ENCODE measurements around the gene RP9.

RP9 gene

DNA sequence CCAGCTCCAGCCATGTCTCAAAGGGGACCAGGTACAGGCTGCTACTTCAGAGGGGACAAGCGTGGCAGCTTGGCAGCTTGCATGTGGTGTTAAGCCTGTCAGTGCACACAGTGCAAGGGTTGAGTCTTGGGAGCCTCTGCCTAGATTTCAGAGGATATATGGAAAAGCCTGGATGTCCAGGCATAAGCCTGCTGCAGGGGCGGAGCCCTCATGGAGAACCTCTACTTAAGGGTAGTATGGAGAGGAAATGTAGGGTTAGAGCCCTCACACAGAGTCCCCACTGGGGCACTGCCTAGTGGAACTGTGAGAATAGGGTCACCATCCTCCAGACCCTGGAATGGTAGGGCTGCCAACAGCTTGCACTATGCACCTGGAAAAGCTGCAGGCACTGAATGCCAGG lies 38.9 kb downstream of the RP9 start:
- Histone ChIP-seq H3K27ac (no peak overlapping the region), H3K4me3 (no peak overlapping the region)

DNA sequence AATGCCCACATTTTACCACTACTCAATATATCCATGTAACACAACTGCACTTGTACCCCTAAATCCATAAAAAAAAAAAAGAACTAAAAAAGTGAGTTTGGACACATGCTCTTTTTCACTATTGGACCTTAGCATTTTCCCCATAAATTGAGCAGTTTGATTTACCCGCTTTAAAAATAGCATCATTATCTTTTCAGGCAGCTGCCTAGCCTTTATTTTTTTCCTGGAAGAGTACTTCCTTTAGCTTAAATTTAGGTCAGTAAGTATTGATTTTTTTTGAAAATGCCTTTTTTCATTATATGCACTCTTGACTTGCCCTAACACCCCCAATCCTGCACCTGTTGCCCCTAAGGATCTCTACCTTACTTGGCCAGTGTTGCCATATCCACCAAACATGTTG lies 41.3 kb downstream of the RP9 start:
- Histone ChIP-seq H3K27ac (no peak overlapping the region), H3K4me3 (no peak overlapping the region)

GRCh38 chr7:33066771-33067170 lies 42.4 kb downstream of the RP9 start:
- H3K4me3 ChIP-seq: no peak overlapping the region

DNA sequence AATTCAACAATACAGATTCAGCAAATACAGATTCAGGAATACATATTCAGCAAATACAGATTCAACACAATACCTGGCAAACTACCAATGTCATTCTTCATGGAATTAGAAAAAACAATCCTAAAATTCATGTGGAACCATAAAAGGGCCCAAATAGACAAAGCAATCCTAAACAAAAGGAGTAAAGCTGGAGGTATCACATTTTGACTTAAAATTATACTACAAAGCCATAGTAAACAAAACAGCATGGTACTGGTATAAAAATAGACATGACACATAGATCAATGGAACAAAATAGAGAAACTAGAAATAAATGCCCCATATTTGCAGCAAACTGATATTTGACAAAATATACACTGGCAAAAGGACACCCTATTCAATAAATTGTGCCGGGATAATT lies 43.2 kb downstream of the RP9 start:
- Histone ChIP-seq H3K4me3 (no peak overlapping the region), H3K27ac (no peak overlapping the region)

More at GRCh38 chr7:33066771-33067170, 42.4 kb downstream of the RP9 start:
- H3K27ac ChIP-seq: no peak overlapping the region

- peak overlapping the region; percentile 60 to 98 (median 92) for H3K27ac ChIP-seq
- H3K4me3 ChIP-seq: peak overlapping the region; percentile 68 to 99 (median 91)
Observed at GRCh38 chr7:33062782-33063443, 46.3 kb downstream of the RP9 start.

GRCh38 chr7:33062023-33062781 lies 47.0 kb downstream of the RP9 start, which contains the start of gene NT5C3A:
TSS of gene NT5C3A (minus strand) at chr7:33062776. CDS start at chr7:33062705, 71 bp downstream.
- Histone ChIP-seq H3K27ac (peak within 1 kb of the TSS; percentile 60 to 98 (median 92)), H3K4me3 (peak within 1 kb of the TSS; percentile 68 to 99 (median 91))

- H3K4me3 ChIP-seq: peak overlapping the region; percentile 68 to 99 (median 91)
- H3K27ac ChIP-seq: peak overlapping the region in 8 of 21 experiments; percentile 92 to 98 (median 95)
Observed at GRCh38 chr7:33061282-33061937, 47.8 kb downstream of the RP9 start.

DNA sequence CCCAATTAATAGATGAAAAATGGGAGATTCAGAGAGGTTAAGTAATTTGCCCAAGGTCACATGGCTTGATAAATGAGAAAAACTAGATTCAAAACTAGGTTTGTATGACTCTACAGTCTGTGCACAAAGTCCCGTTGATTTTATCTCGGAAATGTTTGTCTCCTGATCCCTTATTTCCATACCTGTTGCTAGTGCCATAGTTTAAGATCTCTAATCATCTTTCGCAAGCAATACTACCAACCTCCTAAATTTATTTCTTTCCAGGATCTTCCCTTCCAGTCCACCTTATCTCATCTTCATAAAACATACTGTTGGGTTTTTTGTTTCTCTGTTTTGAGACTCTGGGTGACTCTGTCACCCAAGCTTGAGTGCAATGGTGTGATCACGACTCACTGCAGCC lies 49.6 kb downstream of the RP9 start:
- Histone ChIP-seq H3K27ac (no peak overlapping the region), H3K4me3 (no peak overlapping the region)

DNA sequence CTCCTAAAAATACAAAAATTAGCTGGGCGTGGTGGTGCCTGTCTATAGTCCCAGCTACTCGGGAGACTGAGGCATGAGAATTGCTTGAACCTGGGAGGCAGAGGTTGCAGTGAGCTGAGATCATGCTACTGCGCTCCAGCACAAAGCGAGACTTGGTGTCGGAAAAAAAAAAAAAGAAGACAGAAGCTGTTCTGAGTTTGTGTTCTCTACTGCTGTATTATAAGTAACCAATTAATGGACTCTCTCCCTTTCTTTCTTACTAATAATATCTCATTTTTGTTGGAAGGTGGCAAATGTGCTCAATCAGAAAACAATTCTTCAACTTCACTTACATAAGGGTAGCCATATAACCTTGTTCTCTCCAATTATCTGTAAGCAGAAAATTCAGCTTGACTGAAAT lies 54.0 kb downstream of the RP9 start:
- H3K4me3 ChIP-seq: no peak overlapping the region
- H3K27ac ChIP-seq: no peak overlapping the region

DNA sequence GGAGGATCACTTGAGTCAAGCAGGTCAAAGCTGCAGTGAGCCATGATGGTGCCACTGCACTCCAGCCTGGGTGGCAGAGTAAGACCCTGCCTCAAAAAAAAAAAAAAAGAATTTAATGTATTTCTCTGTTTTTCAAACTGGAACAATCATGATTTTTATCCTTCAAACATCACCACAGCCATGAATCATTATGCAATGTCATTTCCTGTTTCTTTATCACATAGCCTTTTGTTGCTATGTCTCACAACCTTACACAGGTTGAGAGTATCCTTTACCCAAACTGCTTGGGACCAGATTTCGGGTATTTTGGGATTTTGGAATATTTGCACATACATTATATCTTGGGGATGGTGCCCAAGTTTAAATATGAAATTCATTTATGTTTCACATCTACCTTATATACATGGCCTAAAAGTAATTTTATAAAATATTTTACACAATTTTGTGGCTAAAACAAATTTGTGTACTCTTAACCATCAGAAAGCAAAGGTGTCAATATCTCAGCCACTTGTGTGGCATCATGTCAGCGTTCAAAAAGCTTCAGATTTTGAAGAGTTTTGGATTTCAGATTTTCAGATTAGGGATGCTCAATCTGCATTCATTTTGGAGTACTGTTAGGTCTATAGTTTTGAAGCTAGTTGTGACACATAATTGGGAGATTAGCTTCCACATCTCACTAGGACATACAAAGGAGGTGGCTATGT lies 54.8 kb downstream of the RP9 start:
- Histone ChIP-seq H3K27ac (peak overlapping the region in 5 of 21 experiments; percentile 2 to 63 (median 19)), H3K4me3 (no peak overlapping the region)

GRCh38 chr7:33053721-33054120 lies 55.5 kb downstream of the RP9 start:
- Histone ChIP-seq H3K27ac (peak overlapping the region in 5 of 21 experiments; percentile 3 to 63 (median 19)), H3K4me3 (no peak overlapping the region)

DNA sequence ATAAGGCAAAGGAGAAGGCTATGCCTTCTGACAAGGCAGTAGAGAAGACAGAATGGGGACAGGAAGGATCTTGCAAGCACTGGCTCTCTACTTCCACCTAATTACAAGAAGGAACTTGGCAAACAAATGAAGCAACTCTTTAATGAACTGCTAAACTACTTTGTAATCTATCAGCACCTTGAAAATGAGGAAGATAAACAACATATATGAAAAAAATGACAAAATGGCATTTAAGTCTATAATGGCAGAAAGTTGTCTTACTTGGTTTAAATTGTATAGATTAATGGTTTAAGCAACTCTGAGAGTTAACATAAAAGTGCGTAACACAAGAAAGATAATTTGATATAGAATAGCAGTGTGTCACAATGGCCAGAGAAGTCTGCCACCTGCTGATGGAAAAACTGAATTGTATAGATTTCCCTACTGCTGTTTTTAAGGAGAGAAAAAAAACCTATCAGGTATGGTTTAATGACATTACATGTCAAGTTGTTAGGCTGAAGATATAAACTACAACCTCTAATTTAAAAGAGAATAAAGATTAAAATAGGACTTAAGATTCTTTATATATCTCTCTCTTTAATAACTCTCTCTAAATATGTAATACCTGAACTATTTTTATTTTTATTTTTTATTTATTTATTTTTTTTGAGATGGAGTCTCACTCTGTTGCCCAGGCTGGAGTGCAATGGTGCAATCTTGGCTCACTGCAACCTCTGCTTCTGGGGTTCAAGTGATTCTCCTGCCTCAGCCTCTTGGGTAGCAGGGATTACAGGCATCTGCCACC lies 58.5 kb downstream of the RP9 start:
- Histone ChIP-seq H3K4me3 (peak overlapping the region in 1 of 7 experiments; percentile 4), H3K27ac (peak overlapping the region in 16 of 21 experiments; percentile 9 to 81 (median 56))

DNA sequence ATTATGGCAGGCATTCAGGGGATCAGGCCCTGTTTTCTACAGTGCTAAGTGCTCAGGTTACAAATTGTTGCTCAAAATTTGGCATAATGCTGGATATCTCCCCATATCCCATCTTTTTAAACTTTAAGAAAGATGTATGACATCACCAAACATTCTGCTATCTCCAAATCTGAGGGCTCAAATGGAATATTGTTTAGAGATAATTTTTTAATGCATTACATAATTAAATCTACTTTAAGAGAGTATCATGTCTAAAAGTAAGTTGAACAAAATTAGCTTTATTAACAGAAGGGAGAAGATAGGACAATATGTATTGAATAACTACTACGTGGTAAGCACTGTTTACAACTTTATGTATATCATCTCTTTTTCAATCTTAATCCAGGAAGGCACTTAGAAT lies 60.5 kb downstream of the RP9 start:
- no peak overlapping the region for H3K27ac ChIP-seq
- no peak overlapping the region for H3K4me3 ChIP-seq

DNA sequence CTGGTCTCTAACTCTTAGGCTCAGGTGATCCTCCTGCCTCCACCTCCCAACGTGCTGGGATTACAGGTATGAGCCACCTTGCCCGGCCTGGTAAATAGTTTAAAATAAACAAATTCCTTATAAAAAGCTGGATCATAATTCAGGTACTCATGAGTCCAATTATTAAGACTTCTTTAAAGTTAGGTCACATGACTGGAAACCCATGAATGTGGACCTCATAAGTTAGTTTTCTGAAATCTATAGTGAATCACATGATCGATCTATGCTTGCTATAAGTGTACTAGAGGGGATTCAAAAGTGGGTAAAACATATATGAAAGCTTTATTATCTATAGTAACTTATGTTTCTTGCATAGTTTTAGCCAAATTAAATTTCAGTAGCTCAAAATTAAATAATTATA lies 60.9 kb downstream of the RP9 start:
- Histone ChIP-seq H3K27ac (no peak overlapping the region), H3K4me3 (no peak overlapping the region)

DNA sequence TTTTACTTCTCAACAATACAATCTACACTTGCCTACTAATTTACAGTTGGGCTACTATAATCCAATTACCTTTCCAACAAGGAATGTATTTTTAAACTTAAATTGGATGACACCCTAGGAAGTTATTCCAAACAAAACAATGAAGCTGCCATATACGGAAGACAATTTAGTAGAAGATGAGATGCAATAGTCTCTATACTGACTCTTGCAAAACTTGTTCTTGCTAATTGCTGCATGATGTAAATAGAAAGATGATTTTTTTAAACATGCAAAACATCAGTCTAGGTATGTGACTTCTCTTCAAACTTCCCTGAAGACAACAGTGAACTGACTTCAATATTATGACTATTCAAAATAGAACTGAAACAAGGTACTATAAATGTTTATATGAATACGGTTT lies 64.2 kb downstream of the RP9 start:
- no peak overlapping the region for H3K4me3 ChIP-seq
- peak overlapping the region in 1 of 21 experiments; percentile 59 for H3K27ac ChIP-seq

Data from skin epidermis (tissue), 12 donors.